ENCODE results near the gene TMEM171.

TMEM171 gene

GRCh38 chr5:73150876-73151275 is 30.5 kb downstream of the TMEM171 start:
- H4K20me1 ChIP-seq (ENCODE audit: insufficient read depth, low read length, poor library complexity, severe bottlenecking) = no peaks in the 10 kb centered on the region
- H3K36me3 ChIP-seq (ENCODE audit: insufficient read depth, low read length) = no peaks in the 10 kb centered on the region
- H2AFZ ChIP-seq (ENCODE audit: low read length) = no peak overlapping the region
- no peaks in the 10 kb centered on the region for H3K9me2 ChIP-seq (replicated peaks; ENCODE audit: low read depth, low read length)
- H3K4me1 ChIP-seq (ENCODE audit: insufficient read depth, low read length, poor library complexity, severe bottlenecking) = no peaks in the 10 kb centered on the region
- no peaks in the 10 kb centered on the region for H3F3A ChIP-seq (ENCODE audit: low read depth)
- H3K4me3 ChIP-seq (ENCODE audit: low read length, poor library complexity, severe bottlenecking) = no peak overlapping the region
- H3K9ac ChIP-seq (ENCODE audit: low read depth, low read length, poor library complexity, severe bottlenecking) = no peak overlapping the region
- H3K27me3 ChIP-seq (ENCODE audit: insufficient read depth, low read length, poor library complexity, severe bottlenecking) = peaks cover 90% of the 10 kb centered on the region
- no peaks in the 10 kb centered on the region for H3K79me2 ChIP-seq (ENCODE audit: insufficient read depth, low read length)
- no peaks in the 10 kb centered on the region for H3K9me3 ChIP-seq (ENCODE audit: insufficient read depth, low read depth, low read length)
- H3K4me2 ChIP-seq (ENCODE audit: low read depth, low read length, poor library complexity, severe bottlenecking) = no peak overlapping the region
- TF ChIP-seq CTCF (conservative IDR thresholded peaks at IDR 0.05; ENCODE audit: low read length) (no peak), EZH2phosphoT487 (IDR thresholded peaks at IDR 0.05; ENCODE audit: borderline replicate concordance) (no peak)

- Histone ChIP-seq H3K4me2 (ENCODE audit: low read depth, low read length, poor library complexity, severe bottlenecking) (no peak overlapping the region), H4K20me1 (ENCODE audit: insufficient read depth, low read length, poor library complexity, severe bottlenecking) (no peaks in the 10 kb centered on the region), H3F3A (ENCODE audit: low read depth) (no peaks in the 10 kb centered on the region), H3K9ac (ENCODE audit: low read depth, low read length, poor library complexity, severe bottlenecking) (no peak overlapping the region), H3K4me1 (ENCODE audit: insufficient read depth, low read length, poor library complexity, severe bottlenecking) (no peaks in the 10 kb centered on the region), H3K27me3 (ENCODE audit: insufficient read depth, low read length, poor library complexity, severe bottlenecking) (peaks cover 90% of the 10 kb centered on the region), H2AFZ (ENCODE audit: low read length) (no peak overlapping the region), H3K4me3 (ENCODE audit: low read length, poor library complexity, severe bottlenecking) (no peak overlapping the region), H3K36me3 (ENCODE audit: insufficient read depth, low read length) (no peaks in the 10 kb centered on the region), H3K9me2 (replicated peaks; ENCODE audit: low read depth, low read length) (no peaks in the 10 kb centered on the region), H3K9me3 (ENCODE audit: insufficient read depth, low read depth, low read length) (no peaks in the 10 kb centered on the region), H3K79me2 (ENCODE audit: insufficient read depth, low read length) (no peaks in the 10 kb centered on the region)
- TF ChIP-seq CTCF (conservative IDR thresholded peaks at IDR 0.05; ENCODE audit: low read length) (no peak), EZH2phosphoT487 (IDR thresholded peaks at IDR 0.05; ENCODE audit: borderline replicate concordance) (no peak)
Observed at GRCh38 chr5:73151766-73152410, 31.5 kb downstream of the TMEM171 start.

- Histone ChIP-seq H3K4me1 (ENCODE audit: insufficient read depth, low read length, poor library complexity, severe bottlenecking) (no peaks in the 10 kb centered on the region), H3K27me3 (ENCODE audit: insufficient read depth, low read length, poor library complexity, severe bottlenecking) (peaks cover 90% of the 10 kb centered on the region), H3F3A (ENCODE audit: low read depth) (no peaks in the 10 kb centered on the region), H3K4me3 (ENCODE audit: low read length, poor library complexity, severe bottlenecking) (no peak overlapping the region), H3K79me2 (ENCODE audit: insufficient read depth, low read length) (no peaks in the 10 kb centered on the region), H4K20me1 (ENCODE audit: insufficient read depth, low read length, poor library complexity, severe bottlenecking) (no peaks in the 10 kb centered on the region), H3K36me3 (ENCODE audit: insufficient read depth, low read length) (no peaks in the 10 kb centered on the region), H3K9me2 (replicated peaks; ENCODE audit: low read depth, low read length) (no peaks in the 10 kb centered on the region), H3K9ac (ENCODE audit: low read depth, low read length, poor library complexity, severe bottlenecking) (no peak overlapping the region), H3K4me2 (ENCODE audit: low read depth, low read length, poor library complexity, severe bottlenecking) (no peak overlapping the region), H3K9me3 (ENCODE audit: insufficient read depth, low read depth, low read length) (no peaks in the 10 kb centered on the region), H2AFZ (ENCODE audit: low read length) (no peak overlapping the region)
- TF ChIP-seq CTCF (conservative IDR thresholded peaks at IDR 0.05; ENCODE audit: low read length) (no peak), EZH2phosphoT487 (IDR thresholded peaks at IDR 0.05; ENCODE audit: borderline replicate concordance) (no peak)
Observed at GRCh38 chr5:73152411-73153388, 32.3 kb downstream of the TMEM171 start.
